K562 (cell line): ENCODE measurements around the gene VWA8. TPM values are rescaled to one million over a fixed set of nuclear protein-coding genes. Genes with fewer than 3 reads are reported as not detected.
A peak's percentile ranks its signal among the peaks of the same experiment; 100 is the strongest.

Source experiments
- ARHGAP35 ChIP-seq: fragments of 450-650 bp; IDR thresholded peaks from 2 replicates; pipeline ENCODE4 v1.6.1; 2018; ENCODE audit not compliant: partially characterized antibody
- ATF1 ChIP-seq, 2 experiments: fragments of 450-650 bp in 1 of 2; IDR thresholded peaks; 2 replicates each; pipeline ENCODE4 v1.6.1; 2016; ENCODE audit warnings: missing compliant biosample characterization in 1 of 2, missing genetic modification characterization in 1 of 2
- BRD9 ChIP-seq: fragments of 450-650 bp; IDR thresholded peaks from 2 replicates; pipeline ENCODE4 v1.6.1; 2018; ENCODE audit warnings: low read depth; ENCODE audit not compliant: partially characterized antibody
- CCAR2 ChIP-seq: fragments of 200-400 bp; formaldehyde crosslinking; IDR thresholded peaks from 2 replicates; pipeline ENCODE4 v1.6.1; 2017; ENCODE audit warnings: mild to moderate bottlenecking, low read depth, low read length
- ELF1 ChIP-seq: fragments of 200-800 bp; sonication (Bioruptor generic); IDR thresholded peaks from 2 replicates; pipeline ENCODE4 v1.6.1; 2016; ENCODE audit warnings: missing genetic modification characterization, missing compliant biosample characterization
- ETS1 ChIP-seq: conservative IDR thresholded peaks from 2 replicates; pipeline ENCODE4 v1.6.1; 2011; ENCODE audit warnings: low read depth, mild to moderate bottlenecking, low read length; ENCODE audit not compliant: control insufficient read depth
- GTF2E2 ChIP-seq: fragments of 200-800 bp; sonication (Bioruptor generic); IDR thresholded peaks from 2 replicates; pipeline ENCODE4 v1.6.1; 2016; ENCODE audit warnings: missing genetic modification characterization, missing compliant biosample characterization
- HMG20A ChIP-seq: fragments of 450-650 bp; formaldehyde crosslinking; conservative IDR thresholded peaks from 2 replicates; pipeline ENCODE4 v1.4.0; 2020; ENCODE audit warnings: mild to moderate bottlenecking, mixed read lengths
- KDM2B ChIP-seq: fragments of 250-450 bp; sonication (Bioruptor Pico); IDR thresholded peaks from 2 replicates; pipeline ENCODE4 v1.8.0; 2021; ENCODE audit warnings: mild to moderate bottlenecking, moderate library complexity
- MNT ChIP-seq, 2 experiments: fragments of 450-650 bp; conservative IDR thresholded peaks; 2 replicates each; pipeline ENCODE4 v1.6.1; 2017; ENCODE audit warnings: mild to moderate bottlenecking in 2 of 2, moderate library complexity in 2 of 2
- NCOA2 ChIP-seq, 2 experiments: fragments of 450-650 bp; IDR thresholded peaks; 2 replicates each; pipeline ENCODE4 v1.6.1; 2018; ENCODE audit warnings: mild to moderate bottlenecking in 2 of 2, moderate library complexity in 1 of 2; ENCODE audit not compliant: partially characterized antibody in 2 of 2
- RBFOX2 ChIP-seq: fragments of 200-400 bp; formaldehyde crosslinking; IDR thresholded peaks from 2 replicates; pipeline ENCODE4 v1.6.1; 2017; ENCODE audit warnings: low read depth, mild to moderate bottlenecking, low read length, moderate library complexity
- SIN3A ChIP-seq, 2 experiments: fragments of 150-350 bp in 1 of 2; IDR thresholded peaks; 2 replicates each; pipeline ENCODE4 v1.6.1; 2011 to 2016; ENCODE audit warnings: borderline replicate concordance in 2 of 2, low read depth in 2 of 2, low read length in 2 of 2, mild to moderate bottlenecking in 2 of 2, moderate library complexity in 2 of 2; ENCODE audit not compliant: control insufficient read depth in 1 of 2
- SUPT5H ChIP-seq: fragments of 450-650 bp; IDR thresholded peaks from 2 replicates; pipeline ENCODE4 v1.6.1; 2016
- TRIM24 ChIP-seq, 2 experiments: fragments of 450-650 bp; IDR thresholded peaks; 2 replicates each; pipeline ENCODE4 v1.6.1; 2016
- ZBTB34 ChIP-seq: fragments of 250-450 bp; sonication (Bioruptor Pico); IDR thresholded peaks from 2 replicates; pipeline ENCODE4 v1.8.0; 2021; ENCODE audit warnings: mild to moderate bottlenecking, moderate library complexity
- ZNF232 ChIP-seq: sonication (generic); formaldehyde crosslinking; IDR thresholded peaks from 2 replicates; pipeline ENCODE4 v1.8.0; 2022; ENCODE audit warnings: mild to moderate bottlenecking, missing genetic modification reagents
- ZNF592 ChIP-seq: fragments of 450-650 bp; IDR thresholded peaks from 2 replicates; pipeline ENCODE4 v1.6.1; 2017; ENCODE audit warnings: antibody characterized with exemption, mild to moderate bottlenecking
- polyA plus RNA-seq, 8 experiments: library from polyadenylated mRNA; depleted of rRNA in 4 of 8; stranded (reverse) in 5 of 8; unstranded in 3 of 8; fragments of >200 nt; fragmentation: Nextera tagmentation in 2 of 8; fragmentation: Illumina TruSeq in 1 of 8; extraction: Ambion mirVana in 2 of 8; extraction: Trizol in 1 of 8; gene quantifications; 2 replicates each; pipeline versions ENCODE4 v1.2.1 to v1.2.3, GENCODE V29; 2011 to 2014; ENCODE audit warnings: inconsistent platforms in 1 of 8, missing spikeins in 1 of 8
- total RNA-seq, 7 experiments: library from RNA; depleted of rRNA in 6 of 7; stranded (reverse); fragments of >200 nt in 6 of 7; fragmentation: Illumina TruSeq in 2 of 7; extraction: Trizol in 2 of 7; gene quantifications; 2 replicates each; pipeline versions ENCODE4 v1.2.1 to v1.2.3, GENCODE V29; 2011 to 2021; ENCODE audit warnings: low replicate concordance in 1 of 7

Gene VWA8
- total and polyA plus RNA-seq, 9 of the 15 experiments (the other 6 are each of a cell fraction or from before 2014, with no cell fraction given) = 2.1 to 18.5 (median 13.3) TPM

- TF ChIP-seq ZNF592 (0 out of 2 replicates have a peak, but pooled peaks have one; percentile 32), ELF1 (no peak), ETS1 (0 out of 2 replicates have a peak, but pooled peaks have one; percentile 30), BRD9 (peak; percentile 2), ATF1 (CRISPR knock-in tag; IDR thresholded peaks at IDR 0.05) (no peak), ATF1 (tag; IDR thresholded peaks at IDR 0.05) (0 out of 2 replicates have a peak, but pooled peaks have one; percentile 15), NCOA2 (IDR thresholded peaks at IDR 0.05; ENCODE audit: partially characterized antibody in 2 of 2) (no peak), CCAR2 (no peak), GTF2E2 (tag) (peak; percentile 58; the same call in 1 of the 2 replicates), HMG20A (CRISPR knock-in tag) (no peak), ARHGAP35 (no peak), SUPT5H (peak; percentile 52), SIN3A (IDR thresholded peaks at IDR 0.05; ENCODE audit: borderline replicate concordance in 2 of 2, control insufficient read depth in 1 of 2, low read depth in 2 of 2, low read length in 2 of 2) (peak in 1 of 2 experiments; percentile 4; a peak in 1 of 4 replicates), ZBTB34 (CRISPR knock-in tag) (no peak), KDM2B (CRISPR knock-in tag) (no peak), RBFOX2 (peak; percentile 85), ZNF232 (CRISPR knock-in tag) (0 out of 2 replicates have a peak, but pooled peaks have one; percentile 38), MNT (conservative IDR thresholded peaks at IDR 0.05) (peak in 1 of 2 experiments; percentile 65; a peak in 2 of 4 replicates), TRIM24 (IDR thresholded peaks at IDR 0.05) (peak in 1 of 2 experiments; percentile 77; a peak in 2 of 4 replicates)
These were observed at the start of gene VWA8 (continued) for GRCh38 chr13:41960637-41961465.
